ENCODE measurements around the gene MRGPRE.

Gene MRGPRE

DNA sequence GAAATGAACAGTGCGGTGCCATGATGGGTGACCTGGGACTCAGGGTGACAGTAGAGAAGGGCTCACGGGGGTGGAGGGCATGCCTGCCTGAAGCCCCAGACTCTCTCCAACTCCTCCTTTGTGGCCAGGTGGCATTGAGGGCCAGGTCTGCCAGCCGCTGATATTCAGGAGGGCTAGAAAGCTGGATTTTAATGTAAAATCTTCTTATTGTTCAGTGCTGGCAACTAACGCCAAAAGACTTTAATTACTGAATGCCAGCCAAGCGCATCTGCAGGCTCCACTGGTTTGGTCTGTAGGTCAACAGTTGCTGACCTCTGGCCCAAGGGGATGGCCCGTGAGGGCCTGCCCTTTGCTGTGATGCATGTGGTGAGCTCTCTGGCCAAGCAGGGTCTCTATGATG lies 23.9 kb downstream of the MRGPRE start:
- DNase-seq: no peak

GRCh38 chr11:3207526-3208189 lies 24.6 kb downstream of the MRGPRE start:
- no peak for DNase-seq

DNA sequence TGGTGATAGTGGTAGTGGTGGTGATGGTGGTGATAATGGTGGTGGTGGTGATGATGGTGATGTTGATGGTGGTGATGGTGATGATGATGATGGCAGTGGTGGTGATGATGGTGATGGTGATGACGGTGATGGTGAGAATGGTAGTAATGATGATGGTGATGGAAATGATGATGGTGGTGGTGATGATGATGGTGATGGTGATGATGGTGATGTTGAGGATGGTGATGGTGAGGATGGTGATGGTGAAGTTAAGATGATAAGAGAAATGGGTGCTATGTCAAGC lies 25.4 kb downstream of the MRGPRE start:
- no peak for DNase-seq

GRCh38 chr11:3206156-3206921 lies 25.9 kb downstream of the MRGPRE start:
- no peak for DNase-seq

GRCh38 chr11:3205261-3206155 lies 26.7 kb downstream of the MRGPRE start:
- no peak for DNase-seq

DNA sequence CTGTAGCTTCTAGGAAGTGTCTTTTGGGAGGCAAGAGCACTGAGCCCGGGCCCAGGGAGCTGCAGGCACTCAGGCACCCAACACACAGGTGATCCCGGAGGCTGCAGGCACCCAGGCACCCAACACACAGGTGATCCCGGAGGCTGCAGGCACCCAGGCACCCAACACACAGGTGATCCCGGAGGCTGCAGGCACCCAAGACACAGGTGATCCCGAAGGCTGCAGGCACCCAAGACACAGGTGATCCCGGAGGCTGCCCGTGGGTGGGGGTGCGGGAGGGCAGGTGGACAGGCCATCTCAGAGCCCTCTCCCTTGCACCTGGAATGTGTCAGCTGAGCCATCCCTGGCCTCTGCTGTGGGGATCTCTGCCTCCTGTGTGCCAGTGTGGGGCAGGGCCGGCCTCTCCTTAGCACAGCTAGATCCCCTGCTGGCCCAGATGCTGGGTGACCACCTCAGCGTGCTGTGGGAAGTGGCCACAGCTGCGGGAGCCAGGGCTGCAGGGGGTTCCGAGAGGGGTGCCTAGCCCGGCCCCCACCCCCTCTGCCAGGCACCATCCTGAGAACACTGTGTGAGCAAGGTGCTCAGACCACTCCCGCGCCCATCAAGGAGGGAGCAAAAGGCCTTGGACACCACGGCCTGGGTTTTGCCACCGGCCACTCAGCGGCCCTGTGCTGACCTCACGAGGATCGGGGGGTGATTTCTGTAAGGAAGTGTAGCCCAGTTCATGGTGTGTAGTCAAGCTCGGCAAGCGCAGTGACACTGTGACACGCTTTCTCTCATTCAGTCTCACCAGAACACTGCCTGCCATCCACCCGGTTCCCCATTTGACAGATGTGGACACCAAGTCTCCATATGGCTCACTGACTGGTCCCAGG lies 27.8 kb downstream of the MRGPRE start:
- DNase-seq: no peak

- DNase-seq: no peak
These were observed 28.8 kb downstream of the MRGPRE start for GRCh38 chr11:3203221-3204043.

GRCh38 chr11:3202759-3203158 lies 29.5 kb downstream of the MRGPRE start:
- no peak for DNase-seq

DNA sequence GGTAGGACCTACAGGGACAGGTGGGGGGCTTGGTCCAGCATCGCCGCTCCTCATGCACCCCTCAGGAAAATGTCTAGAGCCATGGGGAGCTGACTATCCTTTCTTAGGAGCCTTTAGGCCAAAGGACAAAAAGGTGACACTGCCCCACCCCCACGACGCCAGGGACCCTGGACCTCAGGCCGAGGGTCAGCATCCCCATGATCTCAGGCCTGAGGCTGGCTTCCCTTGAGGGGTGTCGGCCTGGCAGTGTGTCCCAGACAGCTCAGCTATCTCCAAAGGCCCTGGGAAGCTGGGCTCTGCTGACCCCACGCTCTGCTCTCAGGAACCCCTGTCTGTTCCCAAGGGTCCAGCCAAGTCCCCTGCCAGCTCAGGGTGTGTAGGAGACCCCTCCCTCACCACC lies 29.9 kb downstream of the MRGPRE start:
- DNase-seq: no peak

DNA sequence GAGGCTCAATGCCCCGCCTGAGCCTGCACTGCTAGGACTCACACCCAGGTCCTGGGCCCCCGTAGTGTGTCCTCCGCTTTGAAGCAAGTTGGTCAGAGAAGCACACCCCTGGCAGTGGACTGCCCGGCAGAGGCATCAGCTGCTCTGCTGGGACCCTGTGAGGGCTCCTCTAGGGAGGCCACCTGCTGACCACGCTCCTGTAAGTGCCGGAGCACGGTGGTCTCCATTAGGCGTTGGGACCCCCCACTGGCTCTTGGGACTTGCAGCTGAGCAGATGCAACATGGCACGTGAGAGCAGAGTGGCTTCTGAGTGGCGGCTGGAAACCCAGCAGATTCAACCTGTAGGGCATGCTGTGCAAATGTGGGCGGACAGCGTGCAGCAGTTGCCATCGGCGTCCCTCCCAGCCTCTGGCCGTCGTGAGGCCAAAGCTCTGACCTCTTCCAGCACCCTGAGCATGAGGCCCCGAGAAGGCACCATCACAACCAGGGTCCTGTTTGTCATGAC lies 30.5 kb downstream of the MRGPRE start:
- DNase-seq: no peak

GRCh38 chr11:3201112-3201581 lies 31.1 kb downstream of the MRGPRE start:
- DNase-seq: no peak

- DNase-seq: no peak
These were observed 31.7 kb downstream of the MRGPRE start for GRCh38 chr11:3200388-3201111.

- DNase-seq: no peak
These were observed 32.5 kb downstream of the MRGPRE start for GRCh38 chr11:3199537-3200295.

GRCh38 chr11:3198815-3199214 lies 33.4 kb downstream of the MRGPRE start:
- DNase-seq: no peak

GRCh38 chr11:3197878-3198528 lies 34.2 kb downstream of the MRGPRE start:
- DNase-seq: no peak

- DNase-seq: no peak
These were observed 35.0 kb downstream of the MRGPRE start for GRCh38 chr11:3197044-3197695.

GRCh38 chr11:3196161-3197043 lies 35.8 kb downstream of the MRGPRE start:
- no peak for DNase-seq
